Left lung (tissue), 10 donors: ENCODE results near the gene VPS45. TPM values are rescaled to one million over a fixed set of nuclear protein-coding genes. Genes with fewer than 3 reads are reported as not detected.

ENCODE experiments used
- ATAC-seq: fragments of 200-7000 bp; cut with Tn5 transposase; one replicate; pipeline ENCODE4 v1.9.1; 2020; ENCODE audit warnings: moderate library complexity
- DNase-seq, 4 donors: peaks; one replicate each; pipeline ENCODE4 v3.0.0-alpha.2; 2013 to 2020
- H3K27ac ChIP-seq, 2 donors: fragments of 200-600 bp; sonication (generic) in 1 of 2; one replicate each; pipeline versions ENCODE4 v1.5.0 to v1.8.0; 2020 to 2021
- H3K27me3 ChIP-seq, 2 donors: fragments of 200-600 bp; sonication (generic) in 1 of 2; one replicate each; pipeline versions ENCODE4 v1.5.0 to v1.8.0; 2020 to 2021
- H3K36me3 ChIP-seq, 2 donors: fragments of 200-600 bp; sonication (generic) in 1 of 2; one replicate each; pipeline versions ENCODE4 v1.5.0 to v1.8.0; 2020 to 2021
- H3K4me1 ChIP-seq, 2 donors: fragments of 200-600 bp; one replicate each; pipeline ENCODE4 v1.8.0; 2021
- H3K4me3 ChIP-seq, 2 donors: fragments of 200-600 bp; sonication (generic) in 1 of 2; one replicate each; pipeline versions ENCODE4 v1.5.0 to v1.8.0; 2020 to 2021; ENCODE audit warnings: mild to moderate bottlenecking in 1 of 2
- H3K9me3 ChIP-seq, 2 donors: fragments of 200-600 bp; sonication (generic) in 1 of 2; one replicate each; pipeline versions ENCODE4 v1.5.0 to v1.8.0; 2020 to 2021
- intact Hi-C, 2 donors: fragments of 100-400 bp; cut with DNase I; formaldehyde crosslinking; loops; one replicate each; pipeline versions ENCODE4 v1.11.2 to v1.14.2; 2022
- polyA plus RNA-seq, 6 donors: library from polyadenylated mRNA; unstranded; fragments of 120-200 nt; gene quantifications; one replicate each; pipeline ENCODE4 v1.2.1, GENCODE V29; 2013; ENCODE audit not compliant: insufficient read length in 6 of 6
- total RNA-seq, 2 donors: library from RNA; stranded (reverse); fragmentation: NEBNext Ultra II Directional; extraction: Animal tissue kit (Norgen Biotek cat#: 25700); gene quantifications; one replicate each; pipeline ENCODE4 v1.2.1, GENCODE V29; 2021
- TF ChIP-seq, protein P1 (sequence below), 2 donors: fragments of 200-600 bp; sonication (generic) in 1 of 2; IDR thresholded peaks; one replicate each; pipeline versions ENCODE4 v1.5.0 to v1.8.0; 2021; ENCODE audit warnings: antibody characterized with exemption in 2 of 2
- donor health status: DM: no; HTN: yes; CAD: no.
- donor health status: DM: no; HTN: no; CAD: no.

The VPS45 gene
- total and polyA plus RNA-seq, 8 donors = 36.7 to 81.2 (median 68.3) TPM

DNA sequence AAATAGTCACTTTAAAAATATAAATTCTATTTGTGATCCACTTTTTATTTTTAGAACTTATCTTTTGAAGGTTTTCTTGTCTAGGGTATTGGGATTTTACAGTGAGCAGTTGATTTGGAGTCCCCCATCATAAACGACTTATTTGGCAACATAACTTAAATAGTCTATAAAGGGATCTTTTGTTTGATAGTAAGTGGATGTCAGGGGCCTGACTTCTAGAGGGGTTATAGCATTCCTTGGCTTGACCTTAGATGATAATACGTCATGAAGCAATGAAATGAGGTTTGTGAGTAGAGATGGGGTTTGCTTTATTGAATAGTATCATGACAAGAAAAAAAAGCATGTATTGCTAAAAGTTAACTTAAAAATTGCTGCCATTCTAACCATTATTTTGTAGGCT lies 17.8 kb downstream of the VPS45 start:
- intact Hi-C loops = no loop called here
- TF ChIP-seq, protein P1, sequence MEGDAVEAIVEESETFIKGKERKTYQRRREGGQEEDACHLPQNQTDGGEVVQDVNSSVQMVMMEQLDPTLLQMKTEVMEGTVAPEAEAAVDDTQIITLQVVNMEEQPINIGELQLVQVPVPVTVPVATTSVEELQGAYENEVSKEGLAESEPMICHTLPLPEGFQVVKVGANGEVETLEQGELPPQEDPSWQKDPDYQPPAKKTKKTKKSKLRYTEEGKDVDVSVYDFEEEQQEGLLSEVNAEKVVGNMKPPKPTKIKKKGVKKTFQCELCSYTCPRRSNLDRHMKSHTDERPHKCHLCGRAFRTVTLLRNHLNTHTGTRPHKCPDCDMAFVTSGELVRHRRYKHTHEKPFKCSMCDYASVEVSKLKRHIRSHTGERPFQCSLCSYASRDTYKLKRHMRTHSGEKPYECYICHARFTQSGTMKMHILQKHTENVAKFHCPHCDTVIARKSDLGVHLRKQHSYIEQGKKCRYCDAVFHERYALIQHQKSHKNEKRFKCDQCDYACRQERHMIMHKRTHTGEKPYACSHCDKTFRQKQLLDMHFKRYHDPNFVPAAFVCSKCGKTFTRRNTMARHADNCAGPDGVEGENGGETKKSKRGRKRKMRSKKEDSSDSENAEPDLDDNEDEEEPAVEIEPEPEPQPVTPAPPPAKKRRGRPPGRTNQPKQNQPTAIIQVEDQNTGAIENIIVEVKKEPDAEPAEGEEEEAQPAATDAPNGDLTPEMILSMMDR (IDR thresholded peaks at IDR 0.05) = no peak
- H3K27ac ChIP-seq = no peak overlapping the region
- H3K36me3 ChIP-seq = peaks cover 0 to 42% of the 10 kb centered on the region in 2 donors
- DNase-seq (no peak), ATAC-seq (no peak)
- no peaks in the 10 kb centered on the region for H3K27me3 ChIP-seq
- H3K9me3 ChIP-seq = no peaks in the 10 kb centered on the region
- peaks cover 0 to 7% of the 10 kb centered on the region in 2 donors for H3K4me1 ChIP-seq
- H3K4me3 ChIP-seq = no peak overlapping the region

DNA sequence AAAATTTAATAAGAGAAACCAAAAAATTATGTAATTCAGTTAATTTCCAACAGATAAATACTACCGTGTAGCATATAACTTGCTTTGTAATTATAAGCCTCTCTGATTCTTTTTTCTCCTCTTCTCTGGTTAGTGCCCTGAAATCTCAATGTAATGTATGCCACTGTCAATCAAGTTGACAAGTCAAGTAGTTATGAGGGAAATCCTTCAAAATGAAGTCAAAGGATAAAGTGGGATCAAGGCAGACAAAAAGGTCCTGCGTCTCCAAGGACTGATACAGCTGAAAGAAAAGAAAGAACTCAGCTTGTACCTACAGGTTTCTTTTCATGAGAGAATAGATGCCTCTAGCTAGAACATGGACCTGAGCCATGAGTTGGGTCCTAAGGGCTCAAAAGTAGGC lies 19.8 kb downstream of the VPS45 start:
- peaks cover 0 to 28% of the 10 kb centered on the region in 2 donors for H3K36me3 ChIP-seq
- H3K4me3 ChIP-seq = no peak overlapping the region
- TF ChIP-seq, protein P1 (IDR thresholded peaks at IDR 0.05) = no peak
- DNase-seq = no peak
- no peak for ATAC-seq
- no peaks in the 10 kb centered on the region for H3K9me3 ChIP-seq
- H3K4me1 ChIP-seq = peaks cover 0 to 12% of the 10 kb centered on the region in 2 donors
- intact Hi-C loops = no loop called here
- no peak overlapping the region for H3K27ac ChIP-seq
- H3K27me3 ChIP-seq = no peaks in the 10 kb centered on the region

DNA sequence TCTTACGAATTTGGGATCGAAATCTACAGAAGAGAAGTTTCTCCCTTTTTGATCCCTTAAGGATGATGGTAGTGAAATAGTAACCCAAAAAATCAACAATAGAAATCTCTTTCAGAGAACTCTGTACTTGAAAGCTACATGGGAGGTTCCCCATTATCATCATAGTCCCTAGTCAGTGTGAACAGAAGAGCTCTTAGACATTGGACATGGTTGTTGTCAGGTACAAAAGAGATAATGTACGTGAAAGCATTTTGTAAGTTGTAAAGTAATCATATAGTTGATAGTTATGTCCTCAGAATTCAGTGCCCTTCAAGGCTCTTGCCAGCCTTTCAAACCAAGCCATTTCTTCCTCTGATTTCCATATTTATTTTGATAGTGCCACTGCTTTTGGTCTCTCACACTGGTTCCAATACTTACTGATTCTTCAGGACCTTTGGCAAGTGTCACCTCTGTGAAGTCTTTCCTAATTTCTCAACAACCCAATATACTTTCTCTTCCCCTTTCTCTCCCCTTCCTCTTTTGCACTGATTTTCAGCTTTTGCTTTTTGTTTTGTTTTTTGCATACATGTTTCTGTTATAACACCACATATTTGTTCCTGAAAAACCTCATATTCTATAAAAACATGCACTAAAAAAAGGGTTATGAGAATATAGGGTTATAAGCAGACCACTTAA lies 22.4 kb downstream of the VPS45 start:
- H3K27ac ChIP-seq = peak overlapping the region in 1 of 2 donors; percentile 11
- H3K36me3 ChIP-seq = peaks cover 0 to 25% of the 10 kb centered on the region in 2 donors
- H3K4me1 ChIP-seq = peaks cover 0 to 12% of the 10 kb centered on the region in 2 donors
- H3K9me3 ChIP-seq = no peaks in the 10 kb centered on the region
- TF ChIP-seq, protein P1 (IDR thresholded peaks at IDR 0.05) = no peak
- intact Hi-C loops = no loop called here
- ATAC-seq (peak; percentile 24), DNase-seq (no peak)
- H3K4me3 ChIP-seq = no peak overlapping the region
- no peaks in the 10 kb centered on the region for H3K27me3 ChIP-seq

DNA sequence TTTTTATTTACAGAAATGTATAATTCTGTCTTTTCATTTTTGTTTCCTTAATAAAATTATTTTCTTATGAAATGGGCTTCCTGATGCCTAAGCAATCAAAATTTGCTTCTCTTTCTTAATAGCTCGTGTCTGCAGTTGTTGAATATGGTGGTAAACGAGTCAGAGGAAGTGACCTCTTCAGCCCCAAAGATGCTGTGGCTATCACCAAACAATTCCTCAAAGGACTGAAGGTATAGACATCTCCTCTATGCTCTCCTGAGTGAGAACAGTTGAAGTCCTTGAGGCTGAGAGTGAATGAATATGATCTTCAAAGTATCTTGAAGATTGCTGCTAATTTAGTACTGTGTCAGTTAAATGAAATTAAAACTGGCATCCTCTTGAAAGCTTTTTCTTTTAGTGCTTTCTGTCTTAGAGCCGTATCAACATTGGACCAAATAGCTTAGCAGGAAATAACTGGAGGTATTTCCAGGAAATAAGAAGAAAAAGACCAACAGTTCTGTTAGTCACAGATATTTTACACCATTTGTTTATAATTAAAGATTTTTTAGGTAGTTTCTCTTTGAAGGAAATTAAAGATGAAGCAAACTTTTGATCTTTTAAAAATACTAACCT lies 24.7 kb downstream of the VPS45 start:
- no peak overlapping the region for H3K4me3 ChIP-seq
- DNase-seq (no peak), ATAC-seq (no peak)
- H3K27me3 ChIP-seq = no peaks in the 10 kb centered on the region
- intact Hi-C loops = no loop called here
- H3K4me1 ChIP-seq = peaks cover 0 to 12% of the 10 kb centered on the region in 2 donors
- peaks cover 0 to 34% of the 10 kb centered on the region in 2 donors for H3K36me3 ChIP-seq
- H3K9me3 ChIP-seq = no peaks in the 10 kb centered on the region
- no peak overlapping the region for H3K27ac ChIP-seq
- TF ChIP-seq, protein P1 (IDR thresholded peaks at IDR 0.05) = no peak

DNA sequence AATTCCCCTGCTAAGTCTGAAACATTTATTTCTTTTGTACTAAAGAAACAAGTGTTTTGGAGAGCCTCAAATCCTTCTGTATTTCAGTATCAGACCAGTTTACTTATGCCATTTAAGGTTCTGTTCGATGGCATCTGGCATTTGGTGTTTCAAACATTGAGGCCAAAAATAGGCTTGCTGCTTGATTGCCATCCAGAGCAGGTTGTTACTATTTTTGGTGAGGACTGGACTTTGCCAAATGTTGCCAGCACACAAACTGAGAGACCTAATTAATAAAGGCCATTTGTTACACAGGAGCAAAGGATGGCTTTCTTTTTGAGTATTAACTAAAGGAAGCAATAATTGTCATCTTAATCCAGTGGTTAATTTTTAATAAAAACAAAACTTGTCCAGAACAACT lies 26.2 kb downstream of the VPS45 start:
- no peak overlapping the region for H3K27ac ChIP-seq
- TF ChIP-seq, protein P1 (IDR thresholded peaks at IDR 0.05) = no peak
- peaks cover 0 to 12% of the 10 kb centered on the region in 2 donors for H3K4me1 ChIP-seq
- H3K4me3 ChIP-seq = no peak overlapping the region
- no peak for ATAC-seq
- intact Hi-C loops = no loop called here
- H3K9me3 ChIP-seq = no peaks in the 10 kb centered on the region
- peaks cover 0 to 37% of the 10 kb centered on the region in 2 donors for H3K36me3 ChIP-seq
- no peak for DNase-seq
- no peaks in the 10 kb centered on the region for H3K27me3 ChIP-seq
